ENCODE measurements around the gene ZNF891.

ZNF891 gene

GRCh38 chr12:133130038-133130807 lies at the start of gene ZNF891, which contains the start of gene ZNF10 (continued):
- TF ChIP-seq ZNF148 (tag by site-specific recombination; IDR thresholded peaks at IDR 0.05; ENCODE audit: borderline replicate concordance) (no peak), ZNF623 (tag by site-specific recombination; IDR thresholded peaks at IDR 0.05) (no peak), GLIS2 (tag by site-specific recombination; IDR thresholded peaks at IDR 0.05) (peak; percentile 92), HOXD13 (CRISPR knock-in tag; IDR thresholded peaks at IDR 0.05; ENCODE audit: borderline replicate concordance) (no peak), TCF7L2 (IDR thresholded peaks at IDR 0.05; ENCODE audit: borderline replicate concordance, low read depth, low read length) (no peak), ZNF621 (tag by site-specific recombination; IDR thresholded peaks at IDR 0.05) (no peak), ZBTB48 (tag by site-specific recombination; IDR thresholded peaks at IDR 0.05) (peak; percentile 78), ZNF324 (tag by site-specific recombination; IDR thresholded peaks at IDR 0.05) (no peak; the same call in 1 of the 2 replicates), ZNF580 (tag by site-specific recombination; IDR thresholded peaks at IDR 0.05) (no peak), ZNF544 (tag by site-specific recombination; IDR thresholded peaks at IDR 0.05) (no peak), ZSCAN18 (tag by site-specific recombination; IDR thresholded peaks at IDR 0.05) (no peak; the same call in 1 of the 2 replicates), ZFHX2 (tag by site-specific recombination; conservative IDR thresholded peaks at IDR 0.05) (peak; percentile 96), SP2 (tag by site-specific recombination; IDR thresholded peaks at IDR 0.05) (peak; percentile 83), ZNF335 (tag by site-specific recombination; conservative IDR thresholded peaks at IDR 0.05) (peak; percentile 98), ZNF26 (tag by site-specific recombination; IDR thresholded peaks at IDR 0.05) (no peak), ZNF140 (tag by site-specific recombination; IDR thresholded peaks at IDR 0.05) (no peak), ZNF561 (tag by site-specific recombination; IDR thresholded peaks at IDR 0.05; ENCODE audit: borderline replicate concordance) (peak; percentile 86; the same call in 1 of the 2 replicates), ZNF354C (tag by site-specific recombination; IDR thresholded peaks at IDR 0.05; ENCODE audit: borderline replicate concordance, low read depth) (no peak), ZNF37A (tag by site-specific recombination; IDR thresholded peaks at IDR 0.05) (no peak), IKZF3 (tag by site-specific recombination; IDR thresholded peaks at IDR 0.05) (no peak), ZNF274 (IDR thresholded peaks at IDR 0.05; ENCODE audit: low read length) (no peak), ZNF274 (tag by site-specific recombination; IDR thresholded peaks at IDR 0.05; ENCODE audit: borderline replicate concordance) (no peak), ZNF155 (tag by site-specific recombination; IDR thresholded peaks at IDR 0.05) (no peak), EGR2 (tag by site-specific recombination; IDR thresholded peaks at IDR 0.05; ENCODE audit: low read depth) (peak; percentile 84), ZNF514 (tag by site-specific recombination; IDR thresholded peaks at IDR 0.05) (no peak), PRDM4 (tag by site-specific recombination; IDR thresholded peaks at IDR 0.05) (no peak), ZNF76 (tag by site-specific recombination; IDR thresholded peaks at IDR 0.05; ENCODE audit: borderline replicate concordance, low read depth) (peak; percentile 96), ZNF214 (tag by site-specific recombination; IDR thresholded peaks at IDR 0.05; ENCODE audit: borderline replicate concordance) (no peak), MYNN (tag by site-specific recombination; IDR thresholded peaks at IDR 0.05; ENCODE audit: borderline replicate concordance) (no peak), ZNF558 (tag by site-specific recombination; IDR thresholded peaks at IDR 0.05) (peak; percentile 36; the same call in 1 of the 2 replicates), ZNF174 (tag by site-specific recombination; IDR thresholded peaks at IDR 0.05) (no peak)

Data from HEK293 (cell line).